WERI-Rb-1 (cell line): ENCODE data around the gene SRRM1.

Source experiments
- DNase-seq: peaks from one replicate; pipeline ENCODE4 v3.0.0-alpha.2; 2020
- H3K27ac ChIP-seq: fragments of 250-450 bp; sonication (Bioruptor Pico); 2 replicates; pipeline ENCODE4 v1.5.1; 2020; ENCODE audit warnings: mild to moderate bottlenecking, moderate library complexity
- H3K27me3 ChIP-seq: fragments of 250-450 bp; sonication (Bioruptor Pico); 2 replicates; pipeline ENCODE4 v1.5.1; 2021; ENCODE audit warnings: mild to moderate bottlenecking, low read depth, moderate library complexity; ENCODE audit not compliant: insufficient read depth, severe bottlenecking
- H3K36me3 ChIP-seq: fragments of 250-450 bp; sonication (Bioruptor Pico); 2 replicates; pipeline ENCODE4 v1.5.1; 2020; ENCODE audit warnings: mild to moderate bottlenecking, moderate library complexity
- H3K4me3 ChIP-seq: 2 replicates; pipeline ENCODE4 v1.5.1; 2011; ENCODE audit warnings: low read depth, mild to moderate bottlenecking, control low read depth, low read length
- H3K9me3 ChIP-seq: fragments of 250-450 bp; sonication (Bioruptor Pico); 2 replicates; pipeline ENCODE4 v1.5.1; 2021; ENCODE audit warnings: mild to moderate bottlenecking, moderate library complexity; ENCODE audit not compliant: severe bottlenecking
- TF ChIP-seq, protein P1 (sequence below): IDR thresholded peaks from 2 replicates; pipeline ENCODE4 v1.5.1; 2011; ENCODE audit warnings: low read depth, mild to moderate bottlenecking, control low read depth, inconsistent platforms, low read length

Gene SRRM1

DNA sequence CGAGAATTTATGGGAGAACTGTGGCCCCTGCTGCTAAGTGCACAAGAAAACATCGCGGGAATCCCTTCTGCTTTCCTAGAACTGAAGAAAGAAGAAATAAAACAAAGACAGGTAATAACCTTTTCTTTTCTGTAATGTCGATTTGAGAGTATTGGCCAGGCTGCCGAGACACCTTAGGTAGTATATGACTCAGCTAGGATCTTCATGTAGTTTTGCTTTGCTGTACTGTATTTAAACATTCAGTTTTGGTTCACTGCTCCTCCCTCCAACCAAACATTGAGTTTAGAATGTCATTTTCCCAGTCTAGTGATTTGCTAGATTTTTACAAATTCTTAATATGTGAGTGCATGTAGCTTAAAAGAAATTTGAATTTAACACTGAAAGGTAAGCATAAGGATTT is 5.8 kb downstream of the SRRM1 start:
- Histone ChIP-seq H3K27ac (no peak overlapping the region), H3K9me3 (no peaks in the 10 kb centered on the region), H3K36me3 (peaks cover 89% of the 10 kb centered on the region), H3K4me3 (no peak overlapping the region), H3K27me3 (no peaks in the 10 kb centered on the region)
- no peak for DNase-seq
- TF ChIP-seq, protein P1, sequence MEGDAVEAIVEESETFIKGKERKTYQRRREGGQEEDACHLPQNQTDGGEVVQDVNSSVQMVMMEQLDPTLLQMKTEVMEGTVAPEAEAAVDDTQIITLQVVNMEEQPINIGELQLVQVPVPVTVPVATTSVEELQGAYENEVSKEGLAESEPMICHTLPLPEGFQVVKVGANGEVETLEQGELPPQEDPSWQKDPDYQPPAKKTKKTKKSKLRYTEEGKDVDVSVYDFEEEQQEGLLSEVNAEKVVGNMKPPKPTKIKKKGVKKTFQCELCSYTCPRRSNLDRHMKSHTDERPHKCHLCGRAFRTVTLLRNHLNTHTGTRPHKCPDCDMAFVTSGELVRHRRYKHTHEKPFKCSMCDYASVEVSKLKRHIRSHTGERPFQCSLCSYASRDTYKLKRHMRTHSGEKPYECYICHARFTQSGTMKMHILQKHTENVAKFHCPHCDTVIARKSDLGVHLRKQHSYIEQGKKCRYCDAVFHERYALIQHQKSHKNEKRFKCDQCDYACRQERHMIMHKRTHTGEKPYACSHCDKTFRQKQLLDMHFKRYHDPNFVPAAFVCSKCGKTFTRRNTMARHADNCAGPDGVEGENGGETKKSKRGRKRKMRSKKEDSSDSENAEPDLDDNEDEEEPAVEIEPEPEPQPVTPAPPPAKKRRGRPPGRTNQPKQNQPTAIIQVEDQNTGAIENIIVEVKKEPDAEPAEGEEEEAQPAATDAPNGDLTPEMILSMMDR = no peak

DNA sequence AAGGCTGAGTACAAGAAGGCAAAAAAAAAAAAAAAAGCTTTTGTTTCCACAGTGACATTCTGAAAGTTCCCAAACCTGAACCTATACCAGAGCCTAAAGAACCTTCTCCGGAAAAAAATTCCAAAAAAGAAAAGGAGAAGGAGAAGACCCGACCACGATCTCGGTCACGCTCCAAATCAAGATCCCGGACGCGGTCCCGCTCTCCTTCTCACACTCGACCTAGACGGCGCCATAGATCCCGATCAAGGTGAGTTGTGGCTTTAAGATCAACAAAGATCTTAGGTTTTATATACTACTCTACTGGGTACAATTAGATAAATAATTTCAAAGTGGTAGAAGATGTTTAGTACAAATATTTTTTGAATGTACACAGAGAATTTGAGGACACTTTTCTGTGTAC is 9.3 kb downstream of the SRRM1 start:
- H3K4me3 ChIP-seq = no peak overlapping the region
- peaks cover 98% of the 10 kb centered on the region for H3K36me3 ChIP-seq
- no peak overlapping the region for H3K27ac ChIP-seq
- no peak for DNase-seq
- TF ChIP-seq, protein P1 = no peak
- H3K9me3 ChIP-seq = no peaks in the 10 kb centered on the region
- no peaks in the 10 kb centered on the region for H3K27me3 ChIP-seq

DNA sequence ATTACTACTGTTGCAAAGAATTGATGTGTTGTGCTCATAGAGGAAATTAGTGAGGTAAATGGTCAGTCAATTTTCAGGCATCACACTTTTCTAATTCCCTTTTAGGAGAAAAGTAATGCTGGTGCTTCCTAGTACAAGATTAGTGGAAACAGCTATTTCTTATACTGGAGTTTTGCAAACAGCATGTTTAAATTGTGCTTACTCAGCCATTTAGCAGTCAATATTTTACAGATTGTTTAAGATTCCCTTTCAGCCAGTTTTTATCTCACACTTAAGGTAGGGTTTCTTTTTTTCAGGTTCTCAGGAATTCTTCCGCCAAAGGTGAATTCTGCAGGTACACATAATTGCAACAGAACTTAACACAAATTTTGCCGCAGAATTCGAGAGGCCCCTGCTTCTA is 10.9 kb downstream of the SRRM1 start:
- peaks cover 98% of the 10 kb centered on the region for H3K36me3 ChIP-seq
- H3K27ac ChIP-seq = no peak overlapping the region

DNA sequence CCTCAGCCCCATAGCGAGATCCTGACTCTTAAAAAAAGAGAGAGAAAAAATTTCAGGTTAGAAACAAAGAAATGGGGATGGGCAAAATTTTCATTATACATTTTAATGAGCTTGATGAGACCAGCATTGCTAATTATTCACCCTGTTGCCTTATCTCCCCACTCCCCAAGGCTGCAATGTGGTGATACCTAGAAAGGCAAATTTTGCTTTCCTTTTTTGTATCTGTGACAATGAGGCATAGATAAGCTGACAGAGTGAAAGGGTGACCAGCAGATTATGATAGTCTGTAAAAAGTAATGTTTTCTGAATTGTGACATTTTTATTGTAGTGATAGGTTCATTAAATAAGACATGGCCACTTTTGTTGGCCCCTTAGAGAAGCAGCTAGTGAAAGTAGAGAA is 12.9 kb downstream of the SRRM1 start:
- Histone ChIP-seq H3K27me3 (no peaks in the 10 kb centered on the region), H3K36me3 (peaks cover 98% of the 10 kb centered on the region), H3K9me3 (no peaks in the 10 kb centered on the region), H3K27ac (no peak overlapping the region), H3K4me3 (no peak overlapping the region)
- TF ChIP-seq, protein P1 = no peak
- no peak for DNase-seq

More for the DNA sequence above, 10.9 kb downstream of the SRRM1 start:
- TF ChIP-seq, protein P1 = no peak
- Histone ChIP-seq H3K4me3 (no peak overlapping the region), H3K9me3 (no peaks in the 10 kb centered on the region), H3K27me3 (no peaks in the 10 kb centered on the region)
- DNase-seq = no peak

DNA sequence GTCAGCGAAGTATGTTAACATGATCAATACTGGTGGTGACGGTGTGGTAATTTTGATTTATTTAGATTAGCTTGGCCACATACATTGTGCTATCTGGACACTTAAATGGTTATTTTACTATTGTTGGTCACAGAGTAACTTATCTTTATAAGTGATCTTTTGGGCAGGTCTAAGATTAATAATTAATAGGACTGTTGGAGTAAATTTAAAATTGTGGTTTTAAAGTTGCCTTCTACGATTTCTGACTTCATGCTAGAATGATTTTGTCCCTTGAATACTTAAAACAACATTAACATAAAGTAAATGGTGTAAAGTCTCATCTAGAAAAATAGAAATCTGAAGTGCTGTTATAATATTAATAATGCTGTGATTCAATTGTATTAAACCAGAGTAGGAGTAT is 14.7 kb downstream of the SRRM1 start:
- no peak overlapping the region for H3K27ac ChIP-seq
- TF ChIP-seq, protein P1 = no peak
- no peaks in the 10 kb centered on the region for H3K9me3 ChIP-seq
- H3K36me3 ChIP-seq = peaks cover 100% of the 10 kb centered on the region
- no peak overlapping the region for H3K4me3 ChIP-seq
- H3K27me3 ChIP-seq = no peaks in the 10 kb centered on the region
- DNase-seq = no peak

DNA sequence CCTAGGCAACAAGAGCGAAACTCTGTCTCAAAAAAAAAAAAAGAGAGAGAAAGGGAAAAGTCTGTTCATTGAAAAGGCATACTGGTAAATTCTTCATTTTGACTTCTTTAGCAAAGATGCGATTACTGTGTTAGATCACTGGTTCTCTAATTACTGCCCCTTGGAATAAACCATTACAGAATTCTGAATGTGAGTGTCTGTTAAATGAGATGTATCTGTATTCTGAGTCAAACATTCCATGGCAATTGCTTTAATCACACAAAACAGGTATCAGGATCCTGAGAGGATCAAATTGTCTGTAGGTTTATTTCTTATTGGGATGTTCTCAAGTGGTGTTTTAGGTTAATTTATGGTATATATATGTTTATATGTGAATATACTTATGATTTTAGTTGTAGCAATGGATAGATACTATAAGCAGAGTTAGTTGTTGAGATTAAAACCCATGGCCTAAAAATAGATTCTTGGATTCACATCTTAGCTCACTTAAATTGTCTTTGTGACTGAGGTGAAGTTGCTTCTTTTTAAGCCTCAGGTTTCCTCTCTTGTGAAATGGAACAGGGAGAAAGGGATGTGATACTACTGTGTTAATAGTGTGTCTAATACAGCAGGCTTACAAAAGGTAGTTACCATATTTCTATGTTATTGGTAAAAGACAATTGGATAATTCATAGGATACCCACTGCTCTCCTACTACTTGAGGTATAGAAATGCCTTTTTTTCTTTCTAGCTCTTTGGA is 16.2 kb downstream of the SRRM1 start:
- no peak for DNase-seq
- Histone ChIP-seq H3K27me3 (no peaks in the 10 kb centered on the region), H3K4me3 (no peak overlapping the region), H3K36me3 (peaks cover 98% of the 10 kb centered on the region), H3K27ac (no peak overlapping the region), H3K9me3 (no peaks in the 10 kb centered on the region)
- TF ChIP-seq, protein P1 = no peak
